Measurements from ENCODE around the gene PGM1.

PGM1 gene

GRCh38 chr1:63693944-63694571 lies 100.8 kb downstream of the PGM1 start:
- Mint-ChIP-seq H3K27ac (no peak overlapping the region), H3K9me3 (no peaks in the 10 kb centered on the region), H3K27me3 (no peaks in the 10 kb centered on the region), H3K4me3 (no peak overlapping the region), H3K36me3 (ENCODE audit: low read depth) (no peaks in the 10 kb centered on the region), H3K4me1 (ENCODE audit: low read depth) (no peaks in the 10 kb centered on the region)
- intact Hi-C loops (cut with micrococcal nuclease), result loop anchor here (2.0 kb wide), 2 partner anchors 443 to 551 kb away; no protein-coding TSS in a partner anchor

GRCh38 chr1:63698001-63698838 lies 105.0 kb downstream of the PGM1 start:
- H3K27me3 Mint-ChIP-seq, result no peaks in the 10 kb centered on the region
- H3K36me3 Mint-ChIP-seq (ENCODE audit: low read depth), result no peaks in the 10 kb centered on the region
- no peaks in the 10 kb centered on the region for H3K4me1 Mint-ChIP-seq (ENCODE audit: low read depth)
- no peak overlapping the region for H3K27ac Mint-ChIP-seq
- no peaks in the 10 kb centered on the region for H3K9me3 Mint-ChIP-seq
- no peak overlapping the region for H3K4me3 Mint-ChIP-seq
- intact Hi-C loops (cut with micrococcal nuclease), result no loop called here

DNA sequence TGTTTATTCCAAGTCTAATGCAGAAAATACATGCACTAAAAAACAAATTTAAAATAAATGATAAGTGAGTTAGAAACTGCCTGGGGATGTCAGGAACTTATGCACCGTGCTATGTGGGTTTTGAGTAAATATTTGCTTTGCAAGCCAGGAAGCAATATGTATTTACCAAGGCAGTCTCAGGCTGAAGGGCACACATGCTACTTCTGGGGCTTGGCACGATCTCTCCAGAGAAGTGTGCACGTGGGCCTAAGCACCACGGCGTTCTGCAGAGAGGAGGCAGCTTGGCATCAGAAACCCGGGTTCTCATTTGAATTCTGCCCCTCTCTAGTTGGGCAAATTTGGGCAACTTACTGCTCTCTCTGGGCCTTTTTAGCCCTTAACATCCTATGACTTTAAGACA lies 108.0 kb downstream of the PGM1 start:
- Mint-ChIP-seq H3K27me3 (no peaks in the 10 kb centered on the region), H3K9me3 (no peaks in the 10 kb centered on the region), H3K4me3 (no peak overlapping the region), H3K27ac (no peak overlapping the region), H3K4me1 (ENCODE audit: low read depth) (no peaks in the 10 kb centered on the region), H3K36me3 (ENCODE audit: low read depth) (no peaks in the 10 kb centered on the region)
- intact Hi-C loops (cut with micrococcal nuclease), result no loop called here

DNA sequence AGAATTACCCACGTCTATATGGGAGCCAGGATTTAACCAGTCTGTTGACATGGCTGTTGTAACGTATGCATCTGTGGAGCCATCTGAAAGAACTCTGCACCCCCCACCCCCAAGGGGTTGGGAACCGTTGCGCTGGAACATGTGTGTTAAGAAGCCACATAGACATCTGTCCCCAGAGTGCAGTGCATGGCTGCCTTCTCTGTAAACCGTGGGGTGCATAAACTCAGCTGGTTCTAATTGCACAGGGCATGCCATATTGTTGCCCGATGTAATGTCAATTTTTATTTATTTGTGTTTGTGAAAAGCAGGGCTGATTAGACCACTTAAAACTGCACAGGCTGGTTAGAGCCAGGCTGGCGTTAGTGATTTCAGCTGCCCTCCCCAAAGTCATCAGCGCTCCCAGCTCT lies 110.5 kb downstream of the PGM1 start:
- H3K9me3 Mint-ChIP-seq, result no peaks in the 10 kb centered on the region
- H3K27me3 Mint-ChIP-seq, result peaks cover 3% of the 10 kb centered on the region
- intact Hi-C loops (cut with micrococcal nuclease), result no loop called here
- no peaks in the 10 kb centered on the region for H3K4me1 Mint-ChIP-seq (ENCODE audit: low read depth)
- H3K4me3 Mint-ChIP-seq, result no peak overlapping the region
- no peaks in the 10 kb centered on the region for H3K36me3 Mint-ChIP-seq (ENCODE audit: low read depth)
- no peak overlapping the region for H3K27ac Mint-ChIP-seq

DNA sequence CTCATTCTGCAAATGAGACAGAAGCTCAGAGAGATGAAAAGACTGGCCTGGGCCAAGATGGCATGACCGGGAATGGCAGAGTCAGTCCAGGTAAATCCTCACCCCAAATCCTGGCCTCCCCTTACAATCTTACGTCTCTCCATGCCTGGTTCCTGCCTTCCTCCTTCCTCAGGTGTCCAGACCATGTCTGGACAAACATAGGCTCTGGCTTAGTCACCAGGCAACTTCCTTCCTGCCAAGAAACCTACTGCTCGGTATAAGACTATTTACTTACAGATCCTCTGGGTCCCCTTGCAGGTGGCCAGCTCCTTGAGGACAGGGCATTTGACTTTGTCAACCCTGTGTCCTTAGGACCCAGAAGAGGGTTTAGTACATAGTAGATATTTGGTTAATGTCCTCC lies 111.2 kb downstream of the PGM1 start:
- H3K9me3 Mint-ChIP-seq, result no peaks in the 10 kb centered on the region
- no peak overlapping the region for H3K4me3 Mint-ChIP-seq
- no peaks in the 10 kb centered on the region for H3K4me1 Mint-ChIP-seq (ENCODE audit: low read depth)
- no peak overlapping the region for H3K27ac Mint-ChIP-seq
- H3K27me3 Mint-ChIP-seq, result peaks cover 5% of the 10 kb centered on the region
- H3K36me3 Mint-ChIP-seq (ENCODE audit: low read depth), result no peaks in the 10 kb centered on the region
- intact Hi-C loops (cut with micrococcal nuclease), result no loop called here

DNA sequence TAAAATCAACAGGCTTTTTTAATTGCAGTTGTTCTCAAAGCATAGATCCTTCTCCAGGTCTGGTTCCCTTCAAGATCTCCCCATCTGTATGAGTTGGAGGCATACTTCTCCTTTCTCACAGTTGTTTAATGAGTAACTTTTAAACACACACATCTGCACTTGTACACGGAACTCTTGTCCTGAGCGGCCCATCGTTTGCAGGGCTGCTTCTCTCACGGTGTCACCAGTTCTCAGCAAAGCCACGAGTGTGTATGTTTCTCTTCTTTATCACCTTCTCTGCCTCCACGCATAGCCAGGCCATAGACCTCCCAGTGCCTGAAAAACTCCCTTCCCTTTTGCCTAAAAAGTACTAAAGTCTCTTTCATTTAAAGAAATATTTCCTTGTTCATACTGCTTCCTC lies 111.9 kb downstream of the PGM1 start:
- Mint-ChIP-seq H3K36me3 (ENCODE audit: low read depth) (no peaks in the 10 kb centered on the region), H3K9me3 (no peaks in the 10 kb centered on the region), H3K27me3 (peaks cover 5% of the 10 kb centered on the region), H3K27ac (no peak overlapping the region), H3K4me1 (ENCODE audit: low read depth) (no peaks in the 10 kb centered on the region), H3K4me3 (no peak overlapping the region)
- intact Hi-C loops (cut with micrococcal nuclease), result no loop called here

DNA sequence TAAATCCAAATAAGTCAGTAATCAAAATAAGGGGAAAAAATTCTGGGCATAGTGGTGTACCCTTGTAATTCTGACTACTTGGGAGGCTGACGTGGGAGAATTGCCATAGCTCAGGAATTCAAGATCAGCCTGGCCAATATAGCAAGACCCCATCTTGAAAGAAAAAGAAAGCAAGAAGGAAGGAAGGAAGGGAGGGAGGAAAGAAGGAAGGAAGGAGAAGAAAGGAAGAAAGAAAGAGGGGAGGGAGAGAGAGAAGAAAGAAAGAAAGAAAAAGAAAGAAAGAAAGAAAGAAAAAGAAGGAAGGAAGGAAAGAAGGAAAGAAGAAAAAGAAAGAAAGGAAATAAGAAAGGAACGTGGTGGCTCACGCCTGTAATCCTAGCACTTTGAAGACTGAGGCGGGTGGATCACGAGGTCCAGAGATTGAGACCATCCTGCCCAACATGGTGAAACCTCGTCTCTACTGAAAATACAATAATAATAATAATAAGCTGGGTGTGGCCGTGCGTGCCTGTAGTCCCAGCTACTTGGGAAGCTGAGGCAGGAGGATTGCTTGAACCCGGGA lies 116.1 kb downstream of the PGM1 start:
- H3K27ac Mint-ChIP-seq, result no peak overlapping the region
- no peaks in the 10 kb centered on the region for H3K36me3 Mint-ChIP-seq (ENCODE audit: low read depth)
- no peaks in the 10 kb centered on the region for H3K9me3 Mint-ChIP-seq
- intact Hi-C loops (cut with micrococcal nuclease), result no loop called here
- peaks cover 5% of the 10 kb centered on the region for H3K27me3 Mint-ChIP-seq
- no peaks in the 10 kb centered on the region for H3K4me1 Mint-ChIP-seq (ENCODE audit: low read depth)
- H3K4me3 Mint-ChIP-seq, result no peak overlapping the region
